GM03348 (cell line): ENCODE data around the gene FAM193B.

Experiments used
- DNase-seq: peaks from one replicate; pipeline ENCODE4 v3.0.0; 2012; ENCODE audit warnings: low spot score

Gene FAM193B

GRCh38 chr5:177470759-177471536 is 83.4 kb downstream of the FAM193B start:
- no peak for DNase-seq
